ENCODE results near the gene NF1.
"Not testable (repeated sequence)": the region's sequence is repeated elsewhere in the genome, so short reads cannot be mapped to it uniquely, and the experiment has no call there.

Gene NF1

GRCh38 chr17:31094600-31095235, at the start of gene NF1:
Gene NF1, plus strand, starts transcription at chr17:31094977. Its CDS starts 333 bp downstream, at chr17:31095310.
- peak; percentile 89 for DNase-seq (ENCODE audit: low spot score)

- not testable (repeated sequence) for DNase-seq (ENCODE audit: low spot score)
Observed at GRCh38 chr17:31046856-31047425, 47.8 kb upstream of the NF1 start.

- DNase-seq (ENCODE audit: low spot score), result no peak
Observed at GRCh38 chr17:31048142-31048541, 46.6 kb upstream of the NF1 start.

- no peak for DNase-seq (ENCODE audit: low spot score)
Observed at GRCh38 chr17:31048780-31049179, 46.0 kb upstream of the NF1 start.

- DNase-seq (ENCODE audit: low spot score), result no peak
Observed at GRCh38 chr17:31050948-31051347, 43.8 kb upstream of the NF1 start.

GRCh38 chr17:31051506-31051905, 43.3 kb upstream of the NF1 start:
- no peak for DNase-seq (ENCODE audit: low spot score)

GRCh38 chr17:31052187-31052889, 42.4 kb upstream of the NF1 start:
- DNase-seq (ENCODE audit: low spot score), result no peak

- no peak for DNase-seq (ENCODE audit: low spot score)
Observed at GRCh38 chr17:31053071-31053470, 41.7 kb upstream of the NF1 start.

GRCh38 chr17:31054761-31055160, 40.0 kb upstream of the NF1 start:
- DNase-seq (ENCODE audit: low spot score), result no peak

GRCh38 chr17:31058976-31059375, 35.8 kb upstream of the NF1 start:
- DNase-seq (ENCODE audit: low spot score), result no peak

- DNase-seq (ENCODE audit: low spot score), result no peak
Observed at GRCh38 chr17:31060791-31061550, 33.8 kb upstream of the NF1 start.

- no peak for DNase-seq (ENCODE audit: low spot score)
Observed at GRCh38 chr17:31061678-31062077, 33.1 kb upstream of the NF1 start.

- DNase-seq (ENCODE audit: low spot score), result no peak
Observed at GRCh38 chr17:31062346-31062745, 32.4 kb upstream of the NF1 start.

GRCh38 chr17:31064707-31065106, 30.1 kb upstream of the NF1 start:
- DNase-seq (ENCODE audit: low spot score), result no peak

GRCh38 chr17:31067691-31068184, 27.0 kb upstream of the NF1 start:
- DNase-seq (ENCODE audit: low spot score), result no peak

GRCh38 chr17:31068291-31068690, 26.5 kb upstream of the NF1 start:
- DNase-seq (ENCODE audit: low spot score), result peak; percentile 39

- DNase-seq (ENCODE audit: low spot score), result no peak
Observed at GRCh38 chr17:31072186-31072585, 22.6 kb upstream of the NF1 start.

GRCh38 chr17:31073411-31073810, 21.4 kb upstream of the NF1 start:
- DNase-seq (ENCODE audit: low spot score), result no peak

- DNase-seq (ENCODE audit: low spot score), result no peak
Observed at GRCh38 chr17:31074772-31075555, 19.8 kb upstream of the NF1 start.

GRCh38 chr17:31078290-31078689, 16.5 kb upstream of the NF1 start:
- no peak for DNase-seq (ENCODE audit: low spot score)

GRCh38 chr17:31079731-31080130, 15.0 kb upstream of the NF1 start:
- DNase-seq (ENCODE audit: low spot score), result no peak

- DNase-seq (ENCODE audit: low spot score), result no peak
Observed at GRCh38 chr17:31085563-31085962, 9.2 kb upstream of the NF1 start.
